Kidney glomerular epithelial cell (primary cell): ENCODE data around the gene PTCD1.

Source experiments
- DNase-seq: peaks from one replicate; lab custom pipeline; 2025; lab: John Stamatoyannopoulos, UW

The PTCD1 gene

GRCh38 chr7:99408379-99409191 lies 30.0 kb downstream of the PTCD1 start, which contains the start of the genes BUD31 and PDAP1:
BUD31 (plus strand) TSS chr7:99408969; CDS start chr7:99411093, 2,124 bp downstream.
PDAP1 (minus strand) TSS chr7:99408597; CDS start chr7:99408548, 49 bp downstream.
- DNase-seq, result peak; percentile 91

GRCh38 chr7:99407872-99408378 lies 30.7 kb downstream of the PTCD1 start:
- DNase-seq, result peak; percentile 43

- no peak for DNase-seq
Observed at GRCh38 chr7:99406557-99406956, 32.0 kb downstream of the PTCD1 start.

GRCh38 chr7:99404977-99405320 lies 33.6 kb downstream of the PTCD1 start:
- DNase-seq, result no peak

- no peak for DNase-seq
Observed at GRCh38 chr7:99404235-99404976, 34.2 kb downstream of the PTCD1 start.

- DNase-seq, result no peak
Observed at GRCh38 chr7:99403764-99404163, 34.8 kb downstream of the PTCD1 start.

GRCh38 chr7:99402854-99403253 lies 35.7 kb downstream of the PTCD1 start:
- no peak for DNase-seq

- no peak for DNase-seq
Observed at GRCh38 chr7:99399597-99399996, 39.0 kb downstream of the PTCD1 start.

GRCh38 chr7:99398891-99399445 lies 39.6 kb downstream of the PTCD1 start:
- no peak for DNase-seq

GRCh38 chr7:99397297-99397983 lies 41.2 kb downstream of the PTCD1 start:
- DNase-seq, result no peak

- DNase-seq, result no peak
Observed at GRCh38 chr7:99396418-99397296, 41.9 kb downstream of the PTCD1 start.

GRCh38 chr7:99395616-99396327 lies 42.8 kb downstream of the PTCD1 start:
- DNase-seq, result no peak

GRCh38 chr7:99394188-99394502 lies 44.5 kb downstream of the PTCD1 start:
- DNase-seq, result no peak

GRCh38 chr7:99393355-99394187 lies 45.0 kb downstream of the PTCD1 start:
- no peak for DNase-seq

- DNase-seq, result no peak
Observed at GRCh38 chr7:99392659-99393354, 45.8 kb downstream of the PTCD1 start.

GRCh38 chr7:99392046-99392445 lies 46.6 kb downstream of the PTCD1 start:
- no peak for DNase-seq

GRCh38 chr7:99390941-99391602 lies 47.5 kb downstream of the PTCD1 start:
- DNase-seq, result no peak

GRCh38 chr7:99389772-99390171 lies 48.8 kb downstream of the PTCD1 start:
- DNase-seq, result no peak

- DNase-seq, result no peak
Observed at GRCh38 chr7:99387912-99388311, 50.7 kb downstream of the PTCD1 start.
